Measurements from ENCODE around the gene CD34.

The CD34 gene

DNA sequence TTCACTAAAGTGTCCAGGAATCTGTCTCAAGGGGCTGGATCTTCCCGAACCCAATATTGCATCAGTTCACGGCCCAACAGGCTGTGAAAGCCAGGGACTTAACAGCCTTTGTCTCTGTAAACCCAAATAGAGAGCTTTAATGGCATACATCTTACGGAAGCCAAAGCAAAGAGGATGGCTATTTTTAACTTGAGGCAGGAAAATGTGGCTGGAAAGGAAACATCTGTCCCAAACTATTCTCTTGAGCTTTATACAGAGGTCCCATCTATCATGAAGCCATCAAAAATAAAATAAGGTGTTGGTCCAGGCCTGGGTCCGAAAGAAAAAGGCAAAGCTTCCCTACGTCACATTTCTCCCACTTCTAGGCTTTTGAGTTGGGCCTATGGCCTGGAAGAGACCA is 7.7 kb upstream of the CD34 start:
- no peaks in the 10 kb centered on the region for H3F3A ChIP-seq (ENCODE audit: insufficient read depth, low read length)
- H3K36me3 ChIP-seq (ENCODE audit: insufficient read depth, low read length), result no peaks in the 10 kb centered on the region
- H3K27ac ChIP-seq (ENCODE audit: low read depth, low read length, poor library complexity, severe bottlenecking), result no peak overlapping the region
- H3K4me3 ChIP-seq (ENCODE audit: low read depth, low read length, poor library complexity, severe bottlenecking), result no peak overlapping the region
- no peaks in the 10 kb centered on the region for H3K79me2 ChIP-seq (ENCODE audit: insufficient read depth, low read length)
- TF ChIP-seq EZH2 (IDR thresholded peaks at IDR 0.05; ENCODE audit: borderline replicate concordance, low read length), result no peak
- TF ChIP-seq, protein P1, sequence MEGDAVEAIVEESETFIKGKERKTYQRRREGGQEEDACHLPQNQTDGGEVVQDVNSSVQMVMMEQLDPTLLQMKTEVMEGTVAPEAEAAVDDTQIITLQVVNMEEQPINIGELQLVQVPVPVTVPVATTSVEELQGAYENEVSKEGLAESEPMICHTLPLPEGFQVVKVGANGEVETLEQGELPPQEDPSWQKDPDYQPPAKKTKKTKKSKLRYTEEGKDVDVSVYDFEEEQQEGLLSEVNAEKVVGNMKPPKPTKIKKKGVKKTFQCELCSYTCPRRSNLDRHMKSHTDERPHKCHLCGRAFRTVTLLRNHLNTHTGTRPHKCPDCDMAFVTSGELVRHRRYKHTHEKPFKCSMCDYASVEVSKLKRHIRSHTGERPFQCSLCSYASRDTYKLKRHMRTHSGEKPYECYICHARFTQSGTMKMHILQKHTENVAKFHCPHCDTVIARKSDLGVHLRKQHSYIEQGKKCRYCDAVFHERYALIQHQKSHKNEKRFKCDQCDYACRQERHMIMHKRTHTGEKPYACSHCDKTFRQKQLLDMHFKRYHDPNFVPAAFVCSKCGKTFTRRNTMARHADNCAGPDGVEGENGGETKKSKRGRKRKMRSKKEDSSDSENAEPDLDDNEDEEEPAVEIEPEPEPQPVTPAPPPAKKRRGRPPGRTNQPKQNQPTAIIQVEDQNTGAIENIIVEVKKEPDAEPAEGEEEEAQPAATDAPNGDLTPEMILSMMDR (IDR thresholded peaks at IDR 0.05; ENCODE audit: low read length), result no peak
- no peaks in the 10 kb centered on the region for H3K9me3 ChIP-seq (ENCODE audit: low read length)
- no peak overlapping the region for H3K9ac ChIP-seq (ENCODE audit: low read length)
- no peaks in the 10 kb centered on the region for H3K9me2 ChIP-seq (ENCODE audit: low read depth, low read length)
- no peaks in the 10 kb centered on the region for H3K27me3 ChIP-seq (ENCODE audit: insufficient read depth, low read length)
- no peaks in the 10 kb centered on the region for H4K20me1 ChIP-seq (ENCODE audit: insufficient read depth, low read length)
- no peaks in the 10 kb centered on the region for H3K4me1 ChIP-seq (ENCODE audit: insufficient read depth, low read length, severe bottlenecking)
- H3K4me2 ChIP-seq (ENCODE audit: low read length), result no peak overlapping the region
- no peak overlapping the region for H2AFZ ChIP-seq (ENCODE audit: low read length)

DNA sequence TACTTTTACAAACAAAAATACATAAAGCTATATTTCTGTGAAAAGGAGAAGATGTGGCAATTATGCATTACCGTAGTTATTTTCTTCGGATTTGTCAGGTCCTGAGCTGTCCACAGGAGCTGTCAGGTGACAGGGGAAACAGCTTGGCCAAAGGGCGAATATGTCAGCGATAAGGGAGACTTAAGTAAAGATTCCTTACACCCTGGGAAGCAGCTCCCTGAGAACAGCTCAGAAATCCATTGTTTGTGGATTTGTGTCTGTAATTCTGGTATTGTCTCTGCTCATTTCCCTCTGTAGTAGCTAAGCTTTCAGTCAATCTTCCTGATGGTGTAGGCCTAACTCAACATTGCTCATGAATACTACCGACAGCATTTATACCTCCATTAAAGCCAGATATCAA is 7.1 kb upstream of the CD34 start:
- Histone ChIP-seq H3K4me1 (ENCODE audit: insufficient read depth, low read length, severe bottlenecking) (no peaks in the 10 kb centered on the region), H3K27me3 (ENCODE audit: insufficient read depth, low read length) (no peaks in the 10 kb centered on the region), H3K4me2 (ENCODE audit: low read length) (no peak overlapping the region), H3K4me3 (ENCODE audit: low read depth, low read length, poor library complexity, severe bottlenecking) (no peak overlapping the region), H2AFZ (ENCODE audit: low read length) (no peak overlapping the region), H3F3A (ENCODE audit: insufficient read depth, low read length) (no peaks in the 10 kb centered on the region), H3K36me3 (ENCODE audit: insufficient read depth, low read length) (no peaks in the 10 kb centered on the region), H3K27ac (ENCODE audit: low read depth, low read length, poor library complexity, severe bottlenecking) (no peak overlapping the region), H4K20me1 (ENCODE audit: insufficient read depth, low read length) (no peaks in the 10 kb centered on the region), H3K9me3 (ENCODE audit: low read length) (no peaks in the 10 kb centered on the region), H3K79me2 (ENCODE audit: insufficient read depth, low read length) (no peaks in the 10 kb centered on the region), H3K9ac (ENCODE audit: low read length) (no peak overlapping the region), H3K9me2 (ENCODE audit: low read depth, low read length) (no peaks in the 10 kb centered on the region)
- no peak for TF ChIP-seq EZH2 (IDR thresholded peaks at IDR 0.05; ENCODE audit: borderline replicate concordance, low read length)
- TF ChIP-seq, protein P1 (IDR thresholded peaks at IDR 0.05; ENCODE audit: low read length), result no peak

DNA sequence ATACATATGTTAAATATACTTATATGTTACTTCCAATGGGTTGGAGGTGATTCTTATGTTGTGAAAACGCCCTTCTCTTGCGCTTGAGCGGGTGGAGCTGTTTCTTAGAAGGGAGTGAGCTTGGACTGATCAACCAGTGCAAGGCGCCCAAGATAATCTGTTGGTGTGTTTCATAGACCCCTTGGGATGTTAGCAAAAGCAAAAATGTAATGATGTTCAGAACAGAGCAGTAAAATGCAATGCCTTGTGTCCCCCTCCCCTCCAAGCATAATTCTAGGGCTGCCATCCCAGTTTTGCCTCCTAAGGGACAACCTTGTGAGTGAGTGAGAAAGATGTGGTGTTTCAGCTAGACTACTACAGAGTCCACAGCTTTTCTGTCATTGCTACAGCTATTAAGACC is 6.2 kb upstream of the CD34 start:
- no peak overlapping the region for H3K9ac ChIP-seq (ENCODE audit: low read length)
- H3K79me2 ChIP-seq (ENCODE audit: insufficient read depth, low read length), result no peaks in the 10 kb centered on the region
- no peaks in the 10 kb centered on the region for H3K4me1 ChIP-seq (ENCODE audit: insufficient read depth, low read length, severe bottlenecking)
- no peaks in the 10 kb centered on the region for H4K20me1 ChIP-seq (ENCODE audit: insufficient read depth, low read length)
- no peaks in the 10 kb centered on the region for H3F3A ChIP-seq (ENCODE audit: insufficient read depth, low read length)
- H3K9me3 ChIP-seq (ENCODE audit: low read length), result no peaks in the 10 kb centered on the region
- TF ChIP-seq, protein P1 (IDR thresholded peaks at IDR 0.05; ENCODE audit: low read length), result no peak
- no peak for TF ChIP-seq EZH2 (IDR thresholded peaks at IDR 0.05; ENCODE audit: borderline replicate concordance, low read length)
- H2AFZ ChIP-seq (ENCODE audit: low read length), result no peak overlapping the region
- H3K4me3 ChIP-seq (ENCODE audit: low read depth, low read length, poor library complexity, severe bottlenecking), result no peak overlapping the region
- no peak overlapping the region for H3K27ac ChIP-seq (ENCODE audit: low read depth, low read length, poor library complexity, severe bottlenecking)
- no peaks in the 10 kb centered on the region for H3K36me3 ChIP-seq (ENCODE audit: insufficient read depth, low read length)
- H3K9me2 ChIP-seq (ENCODE audit: low read depth, low read length), result no peaks in the 10 kb centered on the region
- no peak overlapping the region for H3K4me2 ChIP-seq (ENCODE audit: low read length)
- H3K27me3 ChIP-seq (ENCODE audit: insufficient read depth, low read length), result no peaks in the 10 kb centered on the region
